Naive thymus-derived CD4-positive, alpha-beta T cell (primary cell): ENCODE data around the gene L3MBTL3. TPM values are rescaled to one million over a fixed set of nuclear protein-coding genes. Genes with fewer than 3 reads are reported as not detected.
"Not testable (repeated sequence)": the region's sequence is repeated elsewhere in the genome, so short reads cannot be mapped to it uniquely, and the experiment has no call there.

ENCODE experiments used
- ATAC-seq: fragments of 150-1000 bp; cut with Tn5 transposase; 2 replicates; pipeline ENCODE4 v1.10.0; 2021; ENCODE audit warnings: mild to moderate bottlenecking, moderate library complexity
- CTCF ChIA-PET: fragments of 350-600 bp; sonication (Branson Sonifier 250); formaldehyde crosslinking; loops from one replicate; lab custom pipeline; 2021; ENCODE audit warnings: antibody characterized with exemption; lab: Charles Lee
- POLR2A ChIA-PET: fragments of 350-600 bp; sonication (Branson Sonifier 250); formaldehyde crosslinking; loops from one replicate; lab custom pipeline; 2021; ENCODE audit warnings: antibody characterized with exemption, inconsistent platforms; lab: Charles Lee
- DNase-seq, 9 donors: peaks; one replicate each; pipeline versions ENCODE4 v3.0.0 to v3.0.0-alpha.2; 2020 to 2022; ENCODE audit warnings: mixed read lengths in 1 of 9
- H3K27ac ChIP-seq: one replicate; pipeline ENCODE4 v1.7.0; 2013; ENCODE audit warnings: mild to moderate bottlenecking, low read depth, low read length, moderate library complexity
- H3K27me3 ChIP-seq, 2 donors: one replicate each; pipeline ENCODE4 v1.7.0; 2013; ENCODE audit warnings: low read length in 2 of 2, mild to moderate bottlenecking in 2 of 2, moderate library complexity in 2 of 2; ENCODE audit not compliant: control insufficient read depth in 2 of 2, insufficient read depth in 2 of 2
- H3K36me3 ChIP-seq, 3 experiments: 1 replicate in 2 of 3; 2 replicates in 1 of 3; pipeline ENCODE4 v1.7.0; 2013; ENCODE audit warnings: low read length in 3 of 3, mild to moderate bottlenecking in 3 of 3, moderate library complexity in 1 of 3; ENCODE audit not compliant: insufficient read depth in 3 of 3, control insufficient read depth in 2 of 3
- H3K4me1 ChIP-seq, 2 donors: one replicate each; pipeline ENCODE4 v1.7.0; 2013; ENCODE audit warnings: low read length in 2 of 2, mild to moderate bottlenecking in 2 of 2, moderate library complexity in 1 of 2; ENCODE audit not compliant: control insufficient read depth in 2 of 2, insufficient read depth in 2 of 2
- H3K4me3 ChIP-seq: 2 replicates; pipeline ENCODE4 v1.7.0; 2013; ENCODE audit warnings: mild to moderate bottlenecking, low read length
- H3K9me3 ChIP-seq, 3 experiments: 1 replicate in 2 of 3; 2 replicates in 1 of 3; pipeline ENCODE4 v1.7.0; 2013; ENCODE audit warnings: low read length in 3 of 3; ENCODE audit not compliant: control insufficient read depth in 2 of 3
- H3K27ac Mint-ChIP-seq, 9 donors: one replicate each; pipeline ENCODE4 v1.8.0; 2020 to 2022; ENCODE audit warnings: mixed read lengths in 9 of 9, mild to moderate bottlenecking in 8 of 9, moderate library complexity in 5 of 9, inconsistent platforms in 2 of 9
- H3K27me3 Mint-ChIP-seq, 5 donors: one replicate each; pipeline ENCODE4 v1.8.0; 2021 to 2022; ENCODE audit warnings: mixed read lengths in 5 of 5, mild to moderate bottlenecking in 1 of 5
- H3K36me3 Mint-ChIP-seq, 5 donors: one replicate each; pipeline ENCODE4 v1.8.0; 2020 to 2022; ENCODE audit warnings: mixed read lengths in 5 of 5, mild to moderate bottlenecking in 3 of 5, inconsistent platforms in 1 of 5
- H3K4me1 Mint-ChIP-seq, 7 donors: one replicate each; pipeline ENCODE4 v1.8.0; 2020 to 2022; ENCODE audit warnings: mixed read lengths in 7 of 7, mild to moderate bottlenecking in 3 of 7, inconsistent platforms in 1 of 7
- H3K4me3 Mint-ChIP-seq, 10 donors: one replicate each; pipeline ENCODE4 v1.8.0; 2020 to 2022; ENCODE audit warnings: mild to moderate bottlenecking in 10 of 10, mixed read lengths in 10 of 10, moderate library complexity in 6 of 10, inconsistent platforms in 2 of 10
- H3K9me3 Mint-ChIP-seq, 11 donors: one replicate each; pipeline ENCODE4 v1.8.0; 2020 to 2022; ENCODE audit warnings: mixed read lengths in 11 of 11, mild to moderate bottlenecking in 4 of 11, inconsistent platforms in 1 of 11, moderate library complexity in 1 of 11
- intact Hi-C, 2 donors: fragments of 100-400 bp; cut with micrococcal nuclease; formaldehyde crosslinking; loops; one replicate each; pipeline ENCODE4 v1.15.1; 2023
- polyA plus RNA-seq, 2 donors: library from polyadenylated mRNA; unstranded; fragments of 300-500 nt; fragmentation: Illumina TruSeq; gene quantifications; one replicate each; pipeline ENCODE4 v1.2.3, GENCODE V29; 2021
- total RNA-seq, 6 experiments: library from RNA in 5 of 6; stranded (reverse) in 5 of 6; gene quantifications; 1 replicate in 5 of 6; 2 replicates in 1 of 6; pipeline ENCODE4 v1.2.3 and lab custom pipeline; 2021 to 2026

L3MBTL3 gene
- total and polyA plus RNA-seq, 7 experiments from 2014 or later = 4.8 to 47.5 (median 29.2) TPM

DNA sequence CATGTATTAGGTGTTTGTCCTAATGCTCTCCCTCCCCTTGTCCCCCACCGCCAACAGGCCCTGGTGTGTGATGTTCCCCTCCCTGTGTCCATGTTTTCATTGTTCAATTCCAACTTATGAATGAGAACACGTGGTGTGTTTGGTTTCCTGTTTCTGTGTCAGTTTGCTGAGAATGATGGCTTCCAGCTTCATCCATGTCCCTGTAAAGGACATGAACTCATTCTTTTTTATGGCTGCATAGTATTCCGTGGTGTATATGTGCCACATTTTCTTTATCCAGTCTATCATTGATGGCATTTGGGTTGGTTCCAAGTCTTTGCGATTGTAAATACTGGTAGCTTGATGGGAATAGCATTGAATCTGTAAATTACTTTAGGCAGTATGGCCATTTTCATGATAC is 151.8 kb downstream of the L3MBTL3 start:
- H3K4me3 Mint-ChIP-seq, ATAC-seq, H3K4me1 ChIP-seq, H3K9me3 ChIP-seq, H3K27me3 ChIP-seq, H3K27ac ChIP-seq, intact Hi-C loops, H3K27me3 Mint-ChIP-seq, H3K4me3 ChIP-seq, DNase-seq, POLR2A ChIA-PET, CTCF ChIA-PET: not testable (repeated sequence)
- peaks cover 0 to 30% (median 6%) of the 10 kb centered on the region in 3 experiments for H3K36me3 ChIP-seq
- Mint-ChIP-seq H3K9me3 (peaks cover 14 to 41% (median 19%) of the 10 kb centered on the region in 11 donors), H3K4me1 (peaks cover 7 to 29% (median 11%) of the 10 kb centered on the region in 7 donors), H3K36me3 (peaks cover 17 to 81% (median 60%) of the 10 kb centered on the region in 5 donors), H3K27ac (peak overlapping the region in 3 of 9 donors; percentile 5 to 47 (median 30))

DNA sequence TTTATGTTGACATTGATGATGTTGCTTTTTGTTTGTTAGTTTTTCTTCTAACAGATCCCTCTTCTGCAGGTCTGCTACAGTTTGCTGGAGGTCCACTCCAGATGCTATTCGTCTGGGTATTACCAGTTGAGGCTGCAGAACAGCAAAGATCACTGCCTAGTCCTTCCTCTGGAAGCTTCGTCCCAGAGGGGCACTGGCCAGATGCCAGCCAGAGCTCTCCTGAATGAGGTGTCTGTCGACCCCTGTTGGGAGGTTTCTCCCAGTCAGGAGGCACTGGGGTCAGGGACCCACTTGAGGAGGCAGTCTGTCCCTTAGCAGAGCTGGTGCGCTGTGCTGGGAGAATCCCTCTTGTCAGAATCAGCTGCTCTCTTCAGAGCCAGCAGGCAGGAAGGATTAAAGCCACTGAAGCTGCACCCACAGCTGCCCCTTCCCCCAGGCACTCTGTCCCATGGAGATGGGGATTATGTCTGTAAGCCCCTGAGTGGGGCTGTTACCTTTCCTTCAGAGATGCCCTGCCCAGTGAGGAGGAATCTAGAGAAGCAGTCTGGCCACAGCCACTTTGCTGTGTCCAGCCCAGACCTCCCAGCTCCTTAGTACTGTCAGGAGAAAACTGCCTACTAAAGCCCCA is 155.1 kb downstream of the L3MBTL3 start:
- H3K4me3 Mint-ChIP-seq, H3K27me3 ChIP-seq, H3K27ac ChIP-seq, H3K9me3 ChIP-seq, H3K4me1 ChIP-seq, H3K27me3 Mint-ChIP-seq, DNase-seq, intact Hi-C loops, H3K4me3 ChIP-seq, POLR2A ChIA-PET, ATAC-seq: not testable (repeated sequence)
- H3K4me1 Mint-ChIP-seq = peaks cover 2 to 31% (median 19%) of the 10 kb centered on the region in 7 donors
- H3K36me3 ChIP-seq = peaks cover 0 to 24% (median 8%) of the 10 kb centered on the region in 3 experiments
- H3K27ac Mint-ChIP-seq = peak overlapping the region in 1 of 9 donors; percentile 31
- CTCF ChIA-PET = interaction anchor here (0.7 to 1.0 kb wide), 2 partner anchors 14 to 39 kb away, joined by 3 read pairs; no protein-coding TSS in a partner anchor
- peaks cover 22 to 77% (median 60%) of the 10 kb centered on the region in 5 donors for H3K36me3 Mint-ChIP-seq
- H3K9me3 Mint-ChIP-seq = peaks cover 13 to 36% (median 16%) of the 10 kb centered on the region in 11 donors

DNA sequence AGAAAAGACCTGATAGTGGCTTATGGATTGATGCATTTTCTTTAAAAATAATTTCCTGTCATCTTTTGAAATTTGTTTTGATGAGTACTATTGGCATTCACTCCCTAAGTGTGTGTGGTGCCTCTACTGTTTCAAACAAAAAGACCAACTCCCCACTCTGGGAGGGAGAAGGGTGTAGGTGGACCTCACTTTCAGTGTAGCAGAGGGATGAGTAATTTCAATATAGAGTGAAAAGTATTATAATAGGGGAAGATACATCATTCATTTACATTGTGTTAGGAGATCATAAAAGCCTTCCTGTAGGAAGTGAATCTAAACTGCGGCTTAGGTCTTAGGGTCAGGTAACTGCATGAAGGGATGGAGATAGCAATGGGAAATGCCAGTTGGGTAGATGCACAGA is 158.0 kb downstream of the L3MBTL3 start:
- Histone ChIP-seq H3K36me3 (peaks cover 0 to 27% (median 10%) of the 10 kb centered on the region in 3 experiments), H3K27ac (no peak overlapping the region), H3K27me3 (no peaks in the 10 kb centered on the region), H3K4me3 (no peak overlapping the region), H3K9me3 (peaks cover 0 to 3% (median 0%) of the 10 kb centered on the region in 3 experiments), H3K4me1 (no peaks in the 10 kb centered on the region)
- CTCF ChIA-PET = interaction anchor here (1.4 kb wide), 1 partner anchor 11 kb away, joined by 5 read pairs; no protein-coding TSS in a partner anchor
- peak overlapping the region in 2 of 9 donors; percentile 5 to 39 for H3K27ac Mint-ChIP-seq
- DNase-seq (no peak), ATAC-seq (no peak)
- H3K36me3 Mint-ChIP-seq = peaks cover 14 to 77% (median 64%) of the 10 kb centered on the region in 5 donors
- H3K9me3 Mint-ChIP-seq = peaks cover 8 to 24% (median 11%) of the 10 kb centered on the region in 11 donors
- no peaks in the 10 kb centered on the region for H3K27me3 Mint-ChIP-seq
- no peak overlapping the region for H3K4me3 Mint-ChIP-seq
- intact Hi-C loops = no loop called here
- H3K4me1 Mint-ChIP-seq = peaks cover 2 to 29% (median 21%) of the 10 kb centered on the region in 7 donors
- POLR2A ChIA-PET = no interaction called here

DNA sequence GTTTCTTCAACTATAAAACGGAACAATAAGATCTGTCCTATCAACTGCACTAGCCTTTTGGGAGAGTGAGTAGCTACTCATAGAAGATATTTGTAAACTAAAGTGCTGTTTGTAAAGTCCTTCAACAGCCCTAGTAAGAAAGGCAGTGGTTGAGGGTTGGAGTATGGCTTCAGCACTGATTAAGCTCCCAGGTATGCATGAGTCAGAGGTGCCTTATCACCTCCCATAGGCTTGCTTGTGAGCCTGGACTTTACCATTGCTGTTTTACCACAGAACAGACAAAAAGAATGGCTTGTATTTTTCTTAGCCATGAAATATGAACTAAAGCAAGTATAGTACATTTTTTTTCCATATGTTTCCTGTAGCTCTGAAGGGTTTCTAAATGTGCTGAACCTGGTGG is 160.3 kb downstream of the L3MBTL3 start:
- H3K36me3 Mint-ChIP-seq = peaks cover 7 to 75% (median 65%) of the 10 kb centered on the region in 5 donors
- no peaks in the 10 kb centered on the region for H3K27me3 Mint-ChIP-seq
- peaks cover 0 to 21% (median 18%) of the 10 kb centered on the region in 3 experiments for H3K36me3 ChIP-seq
- H3K9me3 ChIP-seq = no peaks in the 10 kb centered on the region
- no peak overlapping the region for H3K4me3 ChIP-seq
- no peak overlapping the region for H3K27ac Mint-ChIP-seq
- H3K4me1 Mint-ChIP-seq = peaks cover 5 to 48% (median 38%) of the 10 kb centered on the region in 7 donors
- H3K27me3 ChIP-seq = no peaks in the 10 kb centered on the region
- H3K9me3 Mint-ChIP-seq = peaks cover 0 to 11% (median 0%) of the 10 kb centered on the region in 11 donors
- no peak for DNase-seq
- no peak for ATAC-seq
- ChIA-PET POLR2A (interaction anchor here (1.4 kb wide), 1 partner anchor 25 kb away, joined by 3 read pairs; no protein-coding TSS in a partner anchor), CTCF (interaction anchor here (0.7 to 1.1 kb wide), 3 partner anchors 8 to 104 kb away, joined by 3 to 5 read pairs (median 3); no protein-coding TSS in a partner anchor)
- intact Hi-C loops = no loop called here
- H3K27ac ChIP-seq = no peak overlapping the region
- H3K4me3 Mint-ChIP-seq = no peak overlapping the region
- peaks cover 6 to 13% of the 10 kb centered on the region in 2 donors for H3K4me1 ChIP-seq

GRCh38 chr6:130182466-130182865 is 164.1 kb downstream of the L3MBTL3 start:
- no peaks in the 10 kb centered on the region for H3K27me3 ChIP-seq
- no peaks in the 10 kb centered on the region for H3K27me3 Mint-ChIP-seq
- ATAC-seq = no peak
- peaks cover 0 to 60% (median 44%) of the 10 kb centered on the region in 5 donors for H3K36me3 Mint-ChIP-seq
- ChIA-PET POLR2A (interaction anchor here (0.7 kb wide), 1 partner anchor 22 kb away, joined by 4 read pairs; no protein-coding TSS in a partner anchor), CTCF (no interaction called here)
- peaks cover 22 to 72% (median 62%) of the 10 kb centered on the region in 7 donors for H3K4me1 Mint-ChIP-seq
- peak overlapping the region; percentile 75 for H3K27ac ChIP-seq
- H3K9me3 ChIP-seq = no peaks in the 10 kb centered on the region
- H3K4me3 Mint-ChIP-seq = peak overlapping the region in 5 of 10 donors; percentile 18 to 81 (median 63)
- H3K4me1 ChIP-seq = peaks cover 17 to 24% of the 10 kb centered on the region in 2 donors
- H3K9me3 Mint-ChIP-seq = peaks cover 0 to 2% (median 0%) of the 10 kb centered on the region in 11 donors
- H3K27ac Mint-ChIP-seq = peak overlapping the region in 8 of 9 donors; percentile 5 to 92 (median 88)
- no peak for DNase-seq
- H3K36me3 ChIP-seq = peaks cover 0 to 13% (median 6%) of the 10 kb centered on the region in 3 experiments
- intact Hi-C loops = loop anchor here in 1 of 2 donors (5.0 kb wide), 1 partner anchor 50 kb away; no protein-coding TSS in a partner anchor
- H3K4me3 ChIP-seq = no peak overlapping the region
